Measurements from ENCODE around the gene TBC1D12.
"Not testable (repeated sequence)": the region's sequence is repeated elsewhere in the genome, so short reads cannot be mapped to it uniquely, and the experiment has no call there.

TBC1D12 gene

DNA sequence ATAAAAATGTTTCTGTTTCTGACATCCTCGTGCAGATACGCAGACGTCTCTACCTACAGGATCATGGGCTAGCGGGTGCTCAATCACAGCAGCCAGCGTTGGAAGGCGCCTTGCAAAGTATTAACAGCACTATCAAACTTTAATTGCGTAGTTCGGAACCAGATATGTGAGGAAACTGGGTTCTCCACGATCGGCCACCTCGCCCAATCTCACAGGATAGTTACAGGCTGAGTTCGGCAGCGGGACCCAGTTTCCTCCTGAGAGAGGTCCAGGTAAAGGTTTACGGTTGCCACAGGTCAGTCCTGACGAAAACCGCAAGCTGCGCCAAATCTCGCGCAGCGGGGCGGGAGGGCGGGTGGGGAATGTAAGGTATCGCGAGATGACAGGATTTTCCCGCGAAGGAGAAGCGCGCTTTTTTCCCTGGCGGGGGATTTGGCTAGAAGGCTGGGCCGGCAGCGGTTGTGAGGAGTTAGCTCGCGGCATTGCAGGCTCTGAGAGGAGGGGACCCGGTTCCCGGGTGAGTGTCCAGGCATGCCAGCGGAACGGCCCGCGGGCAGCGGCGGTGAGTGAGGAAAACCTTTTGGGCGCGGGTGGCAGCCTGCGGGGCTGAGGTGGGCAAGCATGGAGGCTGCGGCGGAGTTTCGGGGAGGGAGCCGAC, 143.2 kb downstream of the TBC1D12 start, which contains the start of gene HELLS:
TSS of gene HELLS (plus strand) at position 398 of the 658 bp plus-strand sequence. CDS start at position 532, 134 bp downstream.
- DNase-seq (ENCODE audit: low read depth in 2 of 2), result peak; percentile 69 to 74

DNA sequence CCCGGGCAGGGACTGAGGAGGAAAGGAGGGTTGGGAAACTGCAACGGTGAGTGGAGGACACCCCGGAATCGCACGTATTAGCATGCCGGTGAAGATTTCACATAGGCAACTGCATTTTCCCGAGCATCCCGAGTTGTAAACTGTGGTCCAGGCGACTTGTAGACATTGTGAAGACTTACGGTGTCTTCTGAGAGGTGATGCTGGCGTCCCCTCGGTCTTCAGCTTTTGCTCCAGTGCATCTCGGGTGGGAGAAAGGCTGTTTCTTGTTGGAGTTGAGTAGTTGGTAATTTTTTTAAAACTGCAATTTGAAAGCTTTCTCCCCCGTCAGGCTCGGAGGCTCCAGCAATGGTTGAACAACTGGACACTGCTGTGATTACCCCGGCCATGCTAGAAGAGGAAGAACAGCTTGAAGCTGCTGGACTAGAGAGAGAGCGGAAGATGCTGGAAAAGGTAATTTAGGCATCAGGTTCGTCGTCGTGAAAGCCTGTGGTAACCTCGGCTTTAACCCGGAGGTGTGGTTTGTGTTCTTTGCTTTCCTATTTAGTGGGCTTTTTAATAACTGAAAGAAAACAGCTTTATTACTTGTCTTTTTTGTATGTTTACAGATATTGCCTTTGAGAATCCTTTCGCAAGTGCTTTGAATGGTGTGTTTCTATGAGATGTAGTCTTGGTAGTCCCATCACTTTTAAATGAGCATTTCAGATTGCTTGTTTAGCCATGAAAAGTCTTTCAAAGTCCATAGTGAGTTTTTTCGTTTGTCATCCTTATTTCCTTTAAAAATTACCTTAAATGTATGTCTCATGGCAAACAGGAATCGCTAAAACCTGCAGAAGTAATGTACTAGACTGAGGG, 143.9 kb downstream of the TBC1D12 start:
- no peak for DNase-seq (ENCODE audit: low read depth in 2 of 2)

DNA sequence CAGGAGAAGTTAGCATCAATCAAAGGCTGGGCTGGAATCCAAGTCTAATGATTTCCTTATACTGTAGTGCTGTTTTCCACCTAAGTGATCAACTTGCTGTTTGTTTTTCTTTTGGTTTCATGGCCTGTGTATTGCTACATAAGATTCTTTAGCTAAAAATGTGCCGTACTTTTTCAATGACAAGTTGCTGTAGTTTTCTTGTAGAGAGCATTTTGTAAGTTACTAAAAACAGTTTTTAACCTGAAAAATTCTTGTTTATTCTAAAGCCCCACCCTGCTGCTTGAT, 144.5 kb downstream of the TBC1D12 start:
- DNase-seq (ENCODE audit: low read depth in 2 of 2), result no peak

DNA sequence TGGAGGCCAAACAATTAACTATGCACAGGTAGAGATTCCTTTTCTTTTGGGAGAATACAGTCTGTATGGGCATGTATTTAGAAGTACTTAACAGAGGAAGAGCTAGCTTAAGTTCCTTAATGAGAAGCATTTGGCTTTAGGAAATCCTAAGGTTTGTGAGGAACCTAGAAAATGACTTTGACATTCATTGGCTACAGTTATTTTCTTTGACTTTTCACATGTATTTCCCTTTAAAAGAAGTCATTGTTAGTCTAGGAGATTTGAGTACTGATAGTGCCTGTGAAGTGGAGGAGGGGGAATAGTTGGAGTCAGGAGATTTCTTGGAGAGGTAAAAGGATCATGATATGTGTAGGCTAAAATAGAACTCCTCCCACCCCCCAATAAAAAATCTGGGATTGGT, 146.9 kb downstream of the TBC1D12 start:
- DNase-seq (ENCODE audit: low read depth in 2 of 2), result no peak

GRCh38 chr10:94567714-94568307, 165.5 kb downstream of the TBC1D12 start:
- not testable (repeated sequence) for DNase-seq (ENCODE audit: low read depth in 2 of 2)

- DNase-seq (ENCODE audit: low read depth in 2 of 2), result no peak
Observed at GRCh38 chr10:94571081-94571480, 168.7 kb downstream of the TBC1D12 start.

GRCh38 chr10:94571528-94571927, 169.2 kb downstream of the TBC1D12 start:
- DNase-seq (ENCODE audit: low read depth in 2 of 2), result peak in 1 of 2 experiments; percentile 4

GRCh38 chr10:94578790-94579189, 176.4 kb downstream of the TBC1D12 start:
- no peak for DNase-seq (ENCODE audit: low read depth in 2 of 2)

DNA sequence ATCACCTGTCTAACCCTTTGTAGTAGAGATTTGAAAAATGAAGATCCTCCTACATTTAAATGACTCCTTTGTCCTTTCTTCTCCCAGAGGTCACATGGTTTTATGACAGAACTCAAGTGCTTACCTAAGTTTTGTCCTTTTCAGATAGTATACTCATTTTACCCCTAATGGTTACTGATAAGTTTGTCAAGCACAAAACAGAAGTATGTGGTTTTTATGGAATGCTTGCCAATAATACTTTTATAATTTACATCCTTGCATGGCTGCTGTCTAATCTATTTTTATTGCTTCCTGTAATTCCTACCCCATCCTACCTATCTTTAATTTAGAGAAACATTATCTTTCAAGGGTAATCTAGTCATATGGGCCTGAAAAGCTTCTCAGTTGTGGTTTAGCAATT, 180.8 kb downstream of the TBC1D12 start:
- DNase-seq (ENCODE audit: low read depth in 2 of 2), result no peak
